AG09309 (cell line): ENCODE measurements around the gene SLC8A1.

Experiments used
- DNase-seq: peaks from one replicate; pipeline ENCODE4 v3.0.0-alpha.2; 2010; ENCODE audit warnings: low read depth
- H3K4me3 ChIP-seq: 2 replicates; pipeline ENCODE4 v1.5.1; 2011; ENCODE audit warnings: mild to moderate bottlenecking, low read depth, low read length, moderate library complexity; ENCODE audit not compliant: control insufficient read depth
- CTCF ChIP-seq: IDR thresholded peaks from 2 replicates; pipeline ENCODE4 v1.5.1; 2011; ENCODE audit warnings: mild to moderate bottlenecking, low read depth, low read length, inconsistent platforms; ENCODE audit not compliant: insufficient read depth, control insufficient read depth; ENCODE audit errors: missing control alignments

SLC8A1 gene

GRCh38 chr2:40373111-40373510 lies 78.8 kb downstream of the SLC8A1 start:
- no peak overlapping the region for H3K4me3 ChIP-seq
- DNase-seq: no peak
- TF ChIP-seq CTCF: no peak

- TF ChIP-seq CTCF: no peak
- no peak for DNase-seq
- no peak overlapping the region for H3K4me3 ChIP-seq
These were observed 79.5 kb downstream of the SLC8A1 start for GRCh38 chr2:40372283-40372985.

- no peak for TF ChIP-seq CTCF
- no peak for DNase-seq
- H3K4me3 ChIP-seq: no peak overlapping the region
These were observed 80.2 kb downstream of the SLC8A1 start for GRCh38 chr2:40371525-40372282.

- DNase-seq: no peak
- TF ChIP-seq CTCF: no peak
- H3K4me3 ChIP-seq: no peak overlapping the region
These were observed 81.9 kb downstream of the SLC8A1 start for GRCh38 chr2:40370007-40370395.

- no peak for DNase-seq
- no peak for TF ChIP-seq CTCF
- H3K4me3 ChIP-seq: no peak overlapping the region
These were observed 82.5 kb downstream of the SLC8A1 start for GRCh38 chr2:40369267-40370006.

- no peak for TF ChIP-seq CTCF
- H3K4me3 ChIP-seq: no peak overlapping the region
- no peak for DNase-seq
These were observed 84.2 kb downstream of the SLC8A1 start for GRCh38 chr2:40367652-40368051.
